HG03045 (cell line): ENCODE measurements around the gene ADA.

Experiments used
- ATAC-seq: cut with Tn5 transposase; IDR thresholded peaks from one replicate; pipeline ENCODE4 v1.9.1; 2021; ENCODE audit warnings: mild to moderate bottlenecking, moderate library complexity; ENCODE audit not compliant: unreplicated experiment

Gene ADA

DNA sequence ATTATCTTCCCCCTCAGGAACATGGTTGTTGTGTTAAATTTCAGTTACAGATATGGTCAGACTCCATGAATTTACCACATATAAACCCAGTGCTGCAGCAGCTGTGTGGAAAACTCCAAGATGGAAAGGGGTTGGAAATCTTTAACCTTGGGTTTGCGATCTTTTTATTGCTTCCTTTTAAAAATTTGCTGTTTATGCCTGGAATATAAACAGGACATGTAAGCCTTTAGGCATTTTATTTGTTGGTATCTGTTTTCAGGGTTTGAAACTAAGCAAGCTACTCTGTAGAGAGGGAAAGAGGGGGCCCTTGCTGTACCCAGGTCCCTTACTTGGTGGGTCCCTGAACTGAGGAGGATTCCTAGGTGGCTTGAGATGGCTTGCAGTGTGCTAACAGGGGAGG is 68.3 kb downstream of the ADA start:
- ATAC-seq = no peak

DNA sequence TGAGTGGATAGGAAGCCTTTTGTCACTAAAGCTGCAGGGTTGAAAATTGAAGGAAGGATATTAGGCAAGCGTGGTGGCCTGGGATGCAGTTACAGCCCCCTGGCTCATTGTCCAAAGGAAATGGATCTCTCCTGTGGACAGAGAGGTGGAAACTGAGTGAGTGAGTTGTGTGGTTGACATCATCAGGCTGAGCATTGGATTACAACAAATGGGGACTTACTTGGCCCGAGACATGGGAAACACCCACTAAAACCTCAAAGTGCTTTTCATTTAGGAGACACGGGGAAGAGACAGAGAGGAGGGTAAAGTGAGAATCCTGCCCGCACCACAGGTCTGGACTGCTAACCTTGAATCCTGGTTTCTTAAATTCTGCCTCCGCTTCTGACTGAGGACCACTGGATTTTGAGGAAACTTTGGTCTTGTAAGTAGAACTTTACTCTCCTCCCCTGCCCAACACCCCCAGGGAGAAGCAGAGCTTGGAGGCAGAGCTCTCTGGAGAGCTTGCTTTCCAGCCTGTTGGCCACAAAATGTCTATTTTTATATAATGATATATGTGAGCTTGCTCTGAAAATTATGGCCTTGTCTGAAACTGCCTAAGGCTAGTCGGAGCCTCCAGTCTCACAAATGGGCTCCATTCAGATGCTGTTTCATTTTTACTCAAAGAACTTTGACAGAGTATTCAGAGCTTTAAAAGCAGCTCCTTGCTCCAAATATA is 69.0 kb downstream of the ADA start, which contains the start of gene PKIG:
TSS of gene PKIG (plus strand) at position 269 of the 715 bp plus-strand sequence. CDS start 31,978 bp downstream, outside the sequence.
- no peak for ATAC-seq

DNA sequence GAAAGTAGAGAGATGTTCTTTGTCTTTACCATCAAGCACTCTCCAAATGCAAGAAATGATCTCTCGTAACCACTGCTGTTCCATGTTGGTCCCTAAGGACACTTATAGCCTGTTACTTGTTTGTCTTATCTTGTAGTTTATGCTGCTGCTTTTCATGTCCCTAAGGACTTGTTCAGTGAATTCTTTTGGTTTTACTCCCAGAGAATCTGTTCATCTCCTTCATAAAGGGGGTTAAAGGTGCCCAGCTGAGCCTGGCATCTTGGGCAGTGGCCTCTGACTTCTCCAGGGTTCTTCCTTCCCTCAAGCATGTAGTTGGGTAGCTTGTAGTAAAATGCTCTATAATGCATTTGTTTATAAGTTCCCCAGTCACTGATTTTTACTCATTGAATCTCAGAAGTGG is 70.0 kb downstream of the ADA start:
- ATAC-seq = no peak

DNA sequence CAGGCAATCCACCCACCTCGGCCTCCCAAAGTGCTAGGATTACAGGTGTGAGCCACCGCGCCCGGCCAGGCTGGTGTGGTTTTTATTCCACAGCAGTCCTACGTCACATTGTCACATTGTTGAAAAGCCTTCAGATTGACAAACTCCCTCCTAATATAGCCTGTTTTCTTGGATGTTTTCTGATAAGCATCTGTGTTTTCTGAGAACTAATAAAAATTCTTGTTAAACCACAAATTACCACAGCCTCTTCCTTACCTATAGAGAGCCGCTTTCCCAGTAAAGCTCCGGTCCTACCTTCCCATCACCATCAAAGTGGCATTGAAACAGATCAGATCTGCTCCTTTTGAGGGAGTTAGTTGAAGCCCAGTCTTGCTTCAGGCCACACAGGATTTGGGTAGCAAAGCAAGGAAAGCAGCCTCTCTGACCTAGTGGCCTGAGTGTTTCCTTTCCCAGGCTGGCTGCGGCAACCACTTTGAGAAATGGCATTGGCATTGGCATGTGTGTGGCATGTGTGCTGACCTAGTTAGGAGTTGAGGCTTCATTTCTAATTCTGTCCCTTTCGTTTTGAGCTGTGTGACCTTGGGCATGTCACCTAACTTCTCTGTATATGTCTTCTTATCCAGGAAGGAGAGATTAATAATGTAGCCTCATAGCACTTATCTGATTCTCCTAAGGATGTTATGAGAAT is 70.8 kb downstream of the ADA start:
- no peak for ATAC-seq

DNA sequence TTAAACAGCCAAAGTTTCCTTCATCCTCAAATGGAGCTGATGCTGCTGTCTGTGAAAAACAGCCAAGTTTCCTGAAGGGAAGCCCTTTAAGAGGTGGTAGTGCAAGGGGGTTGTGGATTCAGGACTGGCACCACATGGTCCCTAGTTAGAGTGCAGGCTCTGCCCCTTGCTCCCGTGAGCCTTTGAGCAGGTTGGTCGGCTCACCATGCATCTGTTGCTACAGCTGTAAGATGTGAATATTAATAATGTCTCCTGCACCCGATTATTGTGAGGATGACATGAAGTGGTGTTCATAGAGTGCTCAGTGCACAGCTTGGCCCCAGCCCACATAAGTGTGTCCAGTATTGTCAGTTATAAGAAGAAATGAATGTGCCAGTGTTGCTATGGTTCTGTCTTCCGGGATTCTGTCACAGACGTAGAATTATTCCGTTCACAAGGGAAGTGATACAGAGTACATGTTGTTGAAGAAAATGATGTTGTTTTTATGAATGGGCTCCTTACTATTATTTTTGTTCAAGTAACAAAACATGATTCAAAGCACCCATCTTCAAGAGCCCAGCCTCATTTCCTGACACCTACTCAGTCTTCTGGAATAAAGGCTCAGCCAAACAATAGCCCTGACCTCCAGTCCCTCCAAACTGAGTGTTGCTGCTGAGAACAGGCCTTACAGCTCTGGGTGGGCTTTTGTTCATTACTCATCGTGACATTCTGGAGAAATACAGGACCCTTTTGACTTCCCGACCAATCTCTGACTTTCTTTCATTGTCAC is 72.0 kb downstream of the ADA start:
- ATAC-seq = no peak

DNA sequence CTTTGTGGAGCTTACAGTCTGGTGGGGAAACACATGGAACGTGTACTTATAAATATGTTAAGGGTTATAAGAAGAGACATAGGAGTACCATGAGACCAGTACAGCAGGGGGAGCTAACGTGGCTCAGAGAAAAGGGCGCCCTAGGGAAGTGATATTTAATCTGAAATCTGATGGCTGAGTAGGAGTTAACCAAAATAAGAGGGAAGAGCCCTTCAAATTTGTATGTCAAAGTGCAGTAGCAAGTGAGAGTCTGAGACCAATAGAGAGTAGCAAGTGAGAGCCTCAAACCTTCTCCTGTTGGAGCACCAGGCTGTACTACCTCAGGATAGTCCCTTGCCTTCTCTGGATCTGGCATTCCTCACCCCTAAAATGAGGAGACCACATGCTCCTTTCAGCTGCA is 75.2 kb downstream of the ADA start:
- ATAC-seq = no peak

DNA sequence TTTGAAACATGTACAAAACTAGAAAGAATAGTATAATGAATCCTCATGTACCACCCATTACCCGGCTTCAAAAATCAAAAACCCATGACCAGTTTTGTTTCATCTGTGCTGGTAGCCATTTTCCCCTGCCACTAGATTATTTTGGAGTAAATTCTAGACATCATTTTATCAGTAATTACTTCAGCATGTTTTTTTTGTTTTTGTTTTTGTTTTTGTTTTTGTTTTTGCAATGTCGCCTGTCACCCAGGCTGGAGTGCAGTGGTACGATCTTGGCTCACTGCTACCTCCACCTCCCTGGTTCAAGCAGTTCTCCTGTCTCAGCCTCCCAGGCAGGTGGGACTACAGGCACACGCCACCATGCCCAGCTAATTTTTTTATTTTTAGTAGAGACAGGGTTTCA is 77.1 kb downstream of the ADA start:
- no peak for ATAC-seq

DNA sequence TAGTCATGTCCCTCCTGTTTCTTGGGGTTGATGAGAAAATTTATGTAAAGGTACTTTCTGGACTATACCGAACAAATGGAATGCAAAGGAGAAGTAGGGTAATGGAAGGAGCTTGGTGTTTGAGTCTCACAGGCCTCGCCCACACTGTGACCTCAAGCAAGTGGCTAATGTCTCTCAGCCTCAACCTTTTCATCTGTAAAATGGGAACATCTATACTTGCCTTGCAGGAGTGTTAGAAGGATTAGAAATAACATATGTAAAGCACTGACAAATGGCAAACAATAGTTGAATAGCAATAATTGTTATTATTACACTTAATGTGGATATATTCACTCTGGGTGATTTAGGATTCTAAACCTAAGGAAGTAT is 78.0 kb downstream of the ADA start:
- ATAC-seq = no peak

DNA sequence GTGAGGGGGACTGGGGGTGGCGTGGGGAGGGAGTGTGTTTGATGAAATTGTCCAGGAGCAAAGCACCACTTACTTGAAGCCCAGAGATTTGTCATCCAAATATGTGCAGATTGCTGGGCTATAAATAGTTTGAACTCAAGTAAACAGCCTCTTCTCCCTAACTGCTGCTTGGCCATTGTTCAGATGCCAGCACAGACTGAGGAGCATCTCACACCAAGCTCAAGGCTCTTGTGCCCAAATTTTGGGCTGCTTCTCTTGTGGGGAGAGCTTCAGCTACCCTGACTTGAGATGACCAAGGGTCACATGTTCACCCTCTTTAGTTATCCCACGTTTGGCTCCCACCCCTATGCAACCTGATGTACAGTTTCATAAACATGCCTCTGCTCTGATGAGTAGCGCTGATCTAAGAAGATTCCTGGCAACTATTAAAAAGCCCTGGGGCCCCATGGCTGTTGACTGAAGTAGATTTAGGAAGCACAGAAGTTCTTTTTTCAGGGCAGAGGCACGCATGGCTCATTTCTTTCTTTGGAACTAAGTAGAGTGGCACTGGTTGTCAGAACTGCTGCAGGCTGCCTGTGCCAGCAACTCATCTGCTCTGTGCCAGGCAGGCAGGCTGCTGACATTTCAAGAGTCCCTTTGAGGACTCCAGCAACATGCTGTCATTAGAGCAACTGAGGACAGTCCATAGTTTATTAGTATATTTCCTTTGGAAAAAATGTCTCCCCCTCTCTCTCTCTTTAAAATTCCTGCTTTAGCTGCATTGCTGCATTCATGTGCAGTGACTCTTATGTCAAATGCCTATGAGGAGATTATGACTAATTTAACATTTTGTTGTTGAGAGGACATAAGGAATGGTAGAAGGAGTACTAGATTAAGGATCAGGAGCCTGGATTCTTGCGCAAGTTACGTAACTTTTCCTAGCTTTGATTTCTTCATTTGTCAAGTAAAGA is 78.7 kb downstream of the ADA start:
- ATAC-seq = no peak

DNA sequence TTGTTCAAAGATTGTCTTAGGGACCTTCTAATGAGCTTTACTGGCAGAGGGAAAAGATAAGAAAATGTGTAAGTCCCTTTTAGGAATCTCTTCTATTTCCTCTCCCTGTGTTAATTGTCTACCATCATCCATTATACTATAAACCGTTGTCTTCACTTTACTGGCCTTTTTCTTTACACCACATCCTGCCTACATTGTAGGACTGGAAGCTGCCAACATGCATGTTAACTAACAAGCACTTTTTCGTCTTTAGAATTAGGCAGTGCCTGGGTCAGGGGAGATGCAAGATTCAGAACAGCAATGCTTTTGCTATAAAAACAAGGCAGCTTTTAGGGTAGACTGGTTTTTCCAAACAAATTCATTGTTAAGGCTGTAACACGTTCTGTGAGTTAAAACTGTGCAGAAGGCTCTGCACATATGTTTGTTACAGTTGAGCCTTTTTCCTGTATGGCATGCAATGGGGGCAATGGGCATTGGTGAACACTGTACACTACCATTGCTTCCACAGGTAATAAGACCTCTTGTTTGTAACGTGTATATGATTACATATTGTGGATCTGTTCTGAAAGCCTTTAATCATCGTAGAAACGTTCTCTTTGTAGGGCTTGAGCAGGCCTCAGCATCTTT is 80.0 kb downstream of the ADA start:
- no peak for ATAC-seq

DNA sequence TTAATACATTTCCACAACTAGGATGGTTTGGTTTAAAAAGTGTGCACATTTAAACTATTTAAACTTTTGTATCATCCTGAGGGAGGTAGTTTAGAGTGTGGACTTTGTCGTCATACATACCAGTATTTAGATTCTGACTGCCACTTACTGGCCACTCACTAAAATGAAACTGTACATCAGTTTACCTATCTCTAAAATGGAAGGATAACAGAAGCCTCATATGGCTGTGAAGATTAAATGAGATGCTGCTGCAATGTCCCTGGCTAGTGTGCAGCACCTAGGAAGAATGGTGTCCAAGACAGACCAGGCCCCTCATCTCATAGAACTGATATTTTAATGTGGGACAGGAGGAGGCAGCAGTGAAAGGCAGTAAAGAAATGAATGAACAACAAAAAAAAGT is 81.1 kb downstream of the ADA start:
- no peak for ATAC-seq
